Stimulated activated CD4-positive, alpha-beta T cell treated with anti-CD3 and anti-CD28 coated beads, Interleukin-4, amount 100 ng/mL, for 24 hours (primary cell): ENCODE results near the gene SLC8A1.

Source experiments
- DNase-seq: peaks from one replicate; pipeline ENCODE4 v3.0.0-alpha.2; 2020

Gene SLC8A1

GRCh38 chr2:40451918-40452605, at the start of gene SLC8A1:
TSS of gene SLC8A1 (minus strand) at chr2:40452090.
- DNase-seq: no peak

GRCh38 chr2:40499437-40499836, 47.5 kb upstream of the SLC8A1 start:
- no peak for DNase-seq

- DNase-seq: no peak
Observed at GRCh38 chr2:40497251-40497859, 45.5 kb upstream of the SLC8A1 start.

- no peak for DNase-seq
Observed at GRCh38 chr2:40489678-40489960, 37.7 kb upstream of the SLC8A1 start.

- DNase-seq: no peak
Observed at GRCh38 chr2:40488927-40489677, 37.2 kb upstream of the SLC8A1 start.

- no peak for DNase-seq
Observed at GRCh38 chr2:40488101-40488601, 36.3 kb upstream of the SLC8A1 start.

GRCh38 chr2:40487602-40488001, 35.7 kb upstream of the SLC8A1 start:
- no peak for DNase-seq

GRCh38 chr2:40485854-40486253, 34.0 kb upstream of the SLC8A1 start:
- no peak for DNase-seq

- no peak for DNase-seq
Observed at GRCh38 chr2:40485318-40485717, 33.4 kb upstream of the SLC8A1 start.

GRCh38 chr2:40483549-40484243, 31.8 kb upstream of the SLC8A1 start:
- no peak for DNase-seq

GRCh38 chr2:40480596-40480995, 28.7 kb upstream of the SLC8A1 start:
- no peak for DNase-seq

- no peak for DNase-seq
Observed at GRCh38 chr2:40480073-40480472, 28.2 kb upstream of the SLC8A1 start.

- no peak for DNase-seq
Observed at GRCh38 chr2:40477361-40477760, 25.5 kb upstream of the SLC8A1 start.

- DNase-seq: no peak
Observed at GRCh38 chr2:40476436-40476835, 24.5 kb upstream of the SLC8A1 start.

- DNase-seq: no peak
Observed at GRCh38 chr2:40474306-40474705, 22.4 kb upstream of the SLC8A1 start.

- DNase-seq: no peak
Observed at GRCh38 chr2:40471866-40472265, 20.0 kb upstream of the SLC8A1 start.

- no peak for DNase-seq
Observed at GRCh38 chr2:40470822-40471813, 19.2 kb upstream of the SLC8A1 start.

- DNase-seq: no peak
Observed at GRCh38 chr2:40466935-40467572, 15.2 kb upstream of the SLC8A1 start.

GRCh38 chr2:40466332-40466906, 14.5 kb upstream of the SLC8A1 start:
- DNase-seq: no peak

GRCh38 chr2:40463112-40463511, 11.2 kb upstream of the SLC8A1 start:
- no peak for DNase-seq

- DNase-seq: no peak
Observed at GRCh38 chr2:40458271-40458794, 6.4 kb upstream of the SLC8A1 start.
